Measurements from ENCODE around the gene CETN2.
A peak's percentile ranks its signal among the peaks of the same experiment; 100 is the strongest.

CETN2 gene

DNA sequence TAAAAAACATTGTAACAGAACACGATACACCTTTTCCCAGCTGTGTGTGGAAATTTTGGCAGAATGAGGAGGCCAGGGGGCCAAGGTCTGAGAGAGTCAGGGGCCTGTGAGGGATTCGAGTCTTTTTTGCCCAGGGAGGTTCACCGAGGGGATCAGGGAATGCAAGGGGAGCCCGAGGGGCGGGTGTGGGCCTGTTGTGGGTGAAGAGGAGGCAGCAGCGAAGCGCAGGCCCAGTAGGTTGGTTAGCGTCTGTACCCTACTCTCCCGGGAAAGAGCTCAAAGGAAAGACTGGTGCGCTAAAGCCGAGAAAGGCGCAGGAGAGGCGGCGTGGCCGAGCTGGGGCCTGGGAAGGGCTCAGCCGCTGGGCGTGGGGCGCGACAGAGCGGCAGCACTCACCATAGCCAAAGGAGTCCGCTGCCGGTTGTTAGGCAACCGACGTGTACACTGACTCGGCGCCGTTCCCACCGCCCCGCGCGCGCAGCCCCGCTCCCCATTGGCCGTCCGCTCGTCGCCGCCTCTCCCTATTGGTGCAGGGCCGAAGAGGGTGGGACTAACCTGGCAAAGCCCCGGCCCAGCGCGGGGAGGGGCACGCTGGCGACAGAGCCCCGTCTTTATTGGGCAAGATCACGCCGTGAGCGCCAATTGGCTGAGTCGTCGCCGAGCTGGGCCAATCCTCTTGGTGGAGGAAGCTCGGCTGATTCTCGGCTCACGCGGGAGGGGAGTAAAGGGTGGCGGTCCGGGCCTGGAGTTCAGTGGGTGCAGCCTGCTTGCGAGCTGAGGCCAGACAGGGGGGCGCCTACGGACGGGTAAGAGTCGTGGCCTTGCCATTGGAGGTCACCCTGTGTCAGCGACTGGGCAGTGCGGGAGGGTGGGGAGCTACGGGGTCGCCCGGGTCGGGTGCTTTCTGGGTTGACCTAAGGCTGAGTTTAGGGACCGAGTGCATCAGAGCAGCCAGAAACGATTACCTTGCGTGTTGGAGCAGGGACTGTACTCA is at the start of gene CETN2, which contains the start of gene NSDHL:
TSS of gene CETN2 (minus strand) at position 446 of the 994 bp plus-strand sequence. CDS start at position 399, 47 bp downstream.
TSS of gene NSDHL (plus strand) at position 752 of the 994 bp plus-strand sequence. CDS start 15,262 bp downstream, outside the sequence.
- peak; percentile 85 for DNase-seq (ENCODE audit: low read depth)
- peak within 1 kb of the TSS; percentile 77 for H3K4me3 ChIP-seq (ENCODE audit: low read length)
- TF ChIP-seq, protein P1, sequence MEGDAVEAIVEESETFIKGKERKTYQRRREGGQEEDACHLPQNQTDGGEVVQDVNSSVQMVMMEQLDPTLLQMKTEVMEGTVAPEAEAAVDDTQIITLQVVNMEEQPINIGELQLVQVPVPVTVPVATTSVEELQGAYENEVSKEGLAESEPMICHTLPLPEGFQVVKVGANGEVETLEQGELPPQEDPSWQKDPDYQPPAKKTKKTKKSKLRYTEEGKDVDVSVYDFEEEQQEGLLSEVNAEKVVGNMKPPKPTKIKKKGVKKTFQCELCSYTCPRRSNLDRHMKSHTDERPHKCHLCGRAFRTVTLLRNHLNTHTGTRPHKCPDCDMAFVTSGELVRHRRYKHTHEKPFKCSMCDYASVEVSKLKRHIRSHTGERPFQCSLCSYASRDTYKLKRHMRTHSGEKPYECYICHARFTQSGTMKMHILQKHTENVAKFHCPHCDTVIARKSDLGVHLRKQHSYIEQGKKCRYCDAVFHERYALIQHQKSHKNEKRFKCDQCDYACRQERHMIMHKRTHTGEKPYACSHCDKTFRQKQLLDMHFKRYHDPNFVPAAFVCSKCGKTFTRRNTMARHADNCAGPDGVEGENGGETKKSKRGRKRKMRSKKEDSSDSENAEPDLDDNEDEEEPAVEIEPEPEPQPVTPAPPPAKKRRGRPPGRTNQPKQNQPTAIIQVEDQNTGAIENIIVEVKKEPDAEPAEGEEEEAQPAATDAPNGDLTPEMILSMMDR (conservative IDR thresholded peaks at IDR 0.05; ENCODE audit: low read depth, low read length) = no peak

DNA sequence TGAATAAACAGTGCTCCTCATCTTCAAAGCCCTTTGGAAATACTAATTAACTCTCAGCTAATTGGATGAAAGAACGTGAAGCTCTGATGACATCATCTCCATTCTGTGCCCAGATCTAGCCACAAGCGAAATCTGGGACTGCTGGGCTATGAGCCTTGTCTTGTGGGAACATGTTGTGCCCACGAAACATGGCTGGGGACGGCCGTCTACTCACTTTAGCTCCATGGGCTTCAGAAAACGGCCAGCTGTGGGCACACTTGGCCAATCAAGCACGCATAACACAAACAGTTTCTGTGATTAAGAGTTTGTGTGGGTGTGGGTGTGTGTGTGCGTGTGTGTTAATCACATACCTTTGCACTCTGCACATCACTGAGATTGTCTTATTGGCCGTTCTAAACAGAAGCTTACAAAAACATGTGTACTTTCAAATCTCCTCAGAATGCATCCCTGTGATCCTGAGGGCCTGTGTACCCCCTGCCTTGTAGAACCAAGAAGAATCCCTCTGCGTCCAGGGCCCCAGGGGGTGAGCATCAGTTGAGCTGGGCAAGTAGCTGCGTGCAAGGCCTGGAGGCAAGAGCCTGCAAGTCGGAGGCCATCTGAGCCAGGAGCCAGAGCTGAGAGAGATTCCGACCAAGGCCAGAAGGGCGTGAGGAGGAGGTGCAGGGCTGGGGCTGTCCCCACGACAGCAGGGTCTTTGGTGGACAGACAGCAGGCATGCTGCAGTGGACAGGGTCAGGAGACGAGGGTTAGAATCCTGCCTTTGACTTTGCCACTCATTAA is 48.6 kb upstream of the CETN2 start:
- H3K4me3 ChIP-seq (ENCODE audit: low read length) = no peak overlapping the region
- DNase-seq (ENCODE audit: low read depth) = no peak
- TF ChIP-seq, protein P1 (conservative IDR thresholded peaks at IDR 0.05; ENCODE audit: low read depth, low read length) = no peak

DNA sequence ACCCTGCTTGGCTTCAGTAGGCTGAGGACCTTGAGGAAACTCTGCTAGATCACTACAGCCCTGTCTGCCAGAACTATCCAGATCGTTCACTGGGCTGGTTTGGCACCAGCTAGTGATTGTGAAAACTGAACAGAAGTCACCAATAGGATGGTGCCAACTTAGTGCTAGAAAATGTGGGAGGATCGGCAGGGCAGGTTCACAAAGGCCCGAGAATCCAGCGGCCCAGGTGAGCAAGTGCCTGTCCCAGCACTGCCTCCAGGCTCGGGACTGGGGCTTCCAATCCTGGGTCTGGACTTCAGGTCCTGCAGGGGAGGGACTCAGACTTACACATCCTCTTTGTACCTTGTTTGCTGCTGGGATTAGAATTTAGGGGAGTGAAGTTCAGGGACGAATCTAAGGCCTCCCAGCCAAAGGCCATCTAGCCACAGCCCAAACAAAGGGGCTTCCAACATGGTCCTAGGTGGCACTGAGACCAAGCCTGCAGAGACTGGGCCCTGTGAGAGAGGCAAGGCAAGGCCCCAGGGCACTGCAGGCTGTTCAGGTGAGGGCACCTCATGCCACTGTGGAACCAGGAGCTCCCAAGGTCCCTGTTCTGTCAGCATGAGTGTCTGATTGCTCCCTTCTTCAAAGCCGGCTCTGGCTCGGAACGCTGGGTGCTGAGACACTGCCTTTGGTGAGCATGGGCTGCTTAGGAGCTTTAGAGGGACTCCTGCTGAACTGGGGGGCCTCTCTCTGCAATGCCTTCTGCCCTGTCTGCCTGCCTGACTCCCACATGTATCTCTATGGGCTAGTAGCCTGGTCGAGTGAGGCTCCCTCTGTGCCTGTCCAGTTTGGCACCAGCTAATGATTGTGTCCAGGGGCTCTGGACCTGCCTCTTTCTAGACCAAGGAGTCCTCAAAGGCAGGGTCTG is 46.6 kb upstream of the CETN2 start:
- H3K4me3 ChIP-seq (ENCODE audit: low read length) = no peak overlapping the region
- TF ChIP-seq, protein P1 (conservative IDR thresholded peaks at IDR 0.05; ENCODE audit: low read depth, low read length) = no peak
- no peak for DNase-seq (ENCODE audit: low read depth)

DNA sequence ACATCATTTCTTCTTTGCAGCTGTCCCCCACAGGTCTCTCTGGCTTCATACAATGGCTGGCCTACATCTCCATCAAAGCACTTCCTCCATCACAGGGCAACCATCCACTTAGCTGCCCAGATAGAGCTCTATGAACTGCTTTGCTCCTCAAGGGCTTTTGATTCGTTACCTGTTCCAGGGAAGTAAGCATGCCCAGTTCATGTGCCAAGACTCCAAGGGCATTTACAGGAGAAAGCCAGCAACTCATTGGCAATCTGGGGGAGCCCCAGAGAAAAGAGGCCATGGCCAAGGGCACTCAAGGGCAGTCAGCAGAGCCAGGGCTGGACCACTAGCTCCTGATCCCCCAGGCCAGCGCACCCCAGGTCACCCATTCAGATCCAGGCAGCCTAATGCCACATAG is 42.8 kb upstream of the CETN2 start:
- TF ChIP-seq, protein P1 (conservative IDR thresholded peaks at IDR 0.05; ENCODE audit: low read depth, low read length) = no peak
- H3K4me3 ChIP-seq (ENCODE audit: low read length) = no peak overlapping the region
- no peak for DNase-seq (ENCODE audit: low read depth)

DNA sequence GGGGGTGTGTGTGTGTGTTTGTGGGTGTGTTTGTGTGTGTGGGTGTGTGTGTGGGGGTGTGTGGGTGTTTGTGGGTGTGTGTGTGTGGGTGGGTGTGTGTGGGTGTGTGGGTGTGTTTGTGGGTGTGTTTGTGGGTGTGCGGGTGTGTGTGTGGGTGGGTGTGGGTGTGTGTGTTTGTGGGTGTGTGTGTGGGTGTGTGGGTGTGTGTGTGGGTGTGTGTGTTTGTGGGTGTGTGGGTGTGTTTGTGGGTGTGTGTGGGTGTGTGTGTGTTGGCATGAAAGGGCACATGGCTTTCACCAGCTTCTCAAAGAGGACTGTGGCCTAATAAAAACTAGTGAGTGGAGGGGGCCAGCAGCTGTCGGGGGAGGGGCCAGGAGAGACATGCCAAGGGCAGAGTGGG is 42.0 kb upstream of the CETN2 start:
- no peak for DNase-seq (ENCODE audit: low read depth)

DNA sequence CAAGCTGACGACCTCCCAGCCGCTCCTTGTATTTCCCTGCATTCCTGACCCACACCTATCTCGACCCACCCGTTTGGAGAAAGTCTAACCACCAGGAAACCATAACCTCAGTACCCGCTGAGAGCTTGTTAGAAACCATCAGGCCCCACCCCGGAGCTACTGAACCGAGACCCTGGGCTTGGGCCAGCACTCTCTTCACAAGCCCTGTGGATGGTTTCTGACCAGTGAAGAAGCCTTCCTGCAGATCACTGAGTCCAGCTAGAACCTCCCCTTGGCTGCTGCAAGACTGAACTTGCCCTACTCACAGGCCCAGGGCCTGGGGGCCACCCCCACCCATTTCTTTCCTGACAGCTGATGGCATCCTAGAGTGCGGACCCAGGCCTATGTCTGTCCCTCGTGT is 40.7 kb upstream of the CETN2 start:
- DNase-seq (ENCODE audit: low read depth) = no peak
- H3K4me3 ChIP-seq (ENCODE audit: low read length) = no peak overlapping the region
- TF ChIP-seq, protein P1 (conservative IDR thresholded peaks at IDR 0.05; ENCODE audit: low read depth, low read length) = no peak

More for the DNA sequence above, 42.0 kb upstream of the CETN2 start:
- H3K4me3 ChIP-seq (ENCODE audit: low read length) = no peak overlapping the region
- TF ChIP-seq, protein P1 (conservative IDR thresholded peaks at IDR 0.05; ENCODE audit: low read depth, low read length) = no peak
